NCI-H446 (cell line): ENCODE measurements around the gene RASL11B.

Experiments
- DNase-seq, 2 experiments: peaks; one replicate each; lab custom pipeline; 2025; lab: John Stamatoyannopoulos, UW

The RASL11B gene

DNA sequence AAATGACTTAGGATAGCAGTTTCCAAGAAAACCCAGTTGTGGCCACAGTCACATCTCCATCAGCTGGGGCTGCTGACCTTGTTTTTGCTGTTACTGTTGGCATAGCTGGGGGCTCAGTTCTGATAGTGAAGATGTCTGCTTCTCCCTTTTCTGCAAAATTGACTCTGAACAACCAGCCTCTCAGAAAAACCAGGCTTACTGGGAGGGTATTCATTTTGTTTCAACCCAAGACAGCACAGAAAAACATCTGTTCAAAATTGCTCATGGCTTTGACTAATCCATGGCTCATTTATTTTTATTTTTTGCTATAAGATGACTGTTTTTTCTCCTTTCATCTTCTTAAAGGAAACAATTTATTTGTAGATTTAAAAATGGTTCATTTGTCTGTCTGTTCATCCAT lies 53.1 kb downstream of the RASL11B start:
- no peak for DNase-seq

DNA sequence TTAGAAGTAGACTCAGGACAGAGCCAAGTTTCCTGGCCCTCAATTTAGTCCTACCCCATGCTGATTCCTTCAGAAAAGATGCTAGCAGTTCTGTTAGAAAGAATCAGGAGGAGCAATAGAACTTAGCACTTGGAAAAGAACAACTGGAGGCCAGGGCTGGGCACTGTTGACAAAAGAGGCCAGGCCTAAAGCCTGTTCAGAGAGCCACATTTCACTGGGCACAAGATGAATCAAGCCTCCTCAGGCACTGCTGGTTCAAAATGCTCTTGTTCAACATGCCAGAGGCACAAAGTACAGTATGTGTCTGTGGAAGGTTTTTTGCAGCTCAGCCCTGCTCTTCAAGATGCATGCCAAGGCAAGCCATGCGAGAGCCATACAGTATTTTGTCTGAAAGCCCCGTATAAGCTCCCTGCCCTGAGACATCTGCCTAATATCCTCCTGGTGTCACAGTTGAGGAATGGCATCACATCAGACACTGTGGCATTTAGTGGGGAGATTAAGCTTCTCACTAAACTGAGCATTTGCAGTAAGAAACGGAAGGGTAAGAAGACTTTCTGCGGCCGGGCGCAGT lies 53.7 kb downstream of the RASL11B start:
- DNase-seq = peak in 1 of 2 experiments; percentile 66
